ENCODE results near the gene AIG1. TPM values are rescaled to one million over a fixed set of nuclear protein-coding genes. Genes with fewer than 3 reads are reported as not detected.

AIG1 gene
- total RNA-seq, 2 experiments from 2014 or later, result 16.1 to 20.0 TPM

DNA sequence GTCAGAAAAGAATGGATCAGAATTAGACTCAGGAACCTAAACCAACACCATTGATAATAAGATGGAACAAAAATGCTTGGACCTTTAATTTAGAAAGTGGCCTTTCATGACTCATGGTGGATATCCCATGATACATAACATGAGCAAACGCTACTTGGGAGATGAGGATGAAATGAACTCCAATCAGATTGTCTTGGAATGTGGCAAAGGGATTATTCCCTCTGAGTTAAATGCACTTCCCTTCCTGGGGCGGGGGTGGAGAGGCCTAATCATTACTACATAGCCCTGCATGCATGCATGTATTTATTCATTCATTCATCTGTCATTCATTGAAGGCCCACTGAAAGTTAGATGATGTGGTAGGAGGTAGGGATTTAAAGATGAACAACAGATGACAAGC is 174.0 kb downstream of the AIG1 start:
- H3K27ac Mint-ChIP-seq, result no peak overlapping the region
- TF ChIP-seq, protein P1, sequence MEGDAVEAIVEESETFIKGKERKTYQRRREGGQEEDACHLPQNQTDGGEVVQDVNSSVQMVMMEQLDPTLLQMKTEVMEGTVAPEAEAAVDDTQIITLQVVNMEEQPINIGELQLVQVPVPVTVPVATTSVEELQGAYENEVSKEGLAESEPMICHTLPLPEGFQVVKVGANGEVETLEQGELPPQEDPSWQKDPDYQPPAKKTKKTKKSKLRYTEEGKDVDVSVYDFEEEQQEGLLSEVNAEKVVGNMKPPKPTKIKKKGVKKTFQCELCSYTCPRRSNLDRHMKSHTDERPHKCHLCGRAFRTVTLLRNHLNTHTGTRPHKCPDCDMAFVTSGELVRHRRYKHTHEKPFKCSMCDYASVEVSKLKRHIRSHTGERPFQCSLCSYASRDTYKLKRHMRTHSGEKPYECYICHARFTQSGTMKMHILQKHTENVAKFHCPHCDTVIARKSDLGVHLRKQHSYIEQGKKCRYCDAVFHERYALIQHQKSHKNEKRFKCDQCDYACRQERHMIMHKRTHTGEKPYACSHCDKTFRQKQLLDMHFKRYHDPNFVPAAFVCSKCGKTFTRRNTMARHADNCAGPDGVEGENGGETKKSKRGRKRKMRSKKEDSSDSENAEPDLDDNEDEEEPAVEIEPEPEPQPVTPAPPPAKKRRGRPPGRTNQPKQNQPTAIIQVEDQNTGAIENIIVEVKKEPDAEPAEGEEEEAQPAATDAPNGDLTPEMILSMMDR (IDR thresholded peaks at IDR 0.05), result no peak
- intact Hi-C loops (cut with micrococcal nuclease), result no loop called here
- no peak overlapping the region for H3K4me3 Mint-ChIP-seq
- ChIA-PET POLR2A (no interaction called here), CTCF (no interaction called here)
- DNase-seq (no peak), ATAC-seq (no peak)
- no peaks in the 10 kb centered on the region for H3K27me3 Mint-ChIP-seq
- H3K4me1 Mint-ChIP-seq (ENCODE audit: low read depth), result no peaks in the 10 kb centered on the region
- H3K9me3 Mint-ChIP-seq, result no peaks in the 10 kb centered on the region
- H3K36me3 Mint-ChIP-seq (ENCODE audit: low read depth), result no peaks in the 10 kb centered on the region

GRCh38 chr6:143236151-143236798 is 175.6 kb downstream of the AIG1 start:
- Mint-ChIP-seq H3K27ac (no peak overlapping the region), H3K4me3 (no peak overlapping the region), H3K4me1 (ENCODE audit: low read depth) (no peaks in the 10 kb centered on the region), H3K9me3 (no peaks in the 10 kb centered on the region), H3K27me3 (no peaks in the 10 kb centered on the region), H3K36me3 (ENCODE audit: low read depth) (no peaks in the 10 kb centered on the region)
- ChIA-PET POLR2A (no interaction called here), CTCF (no interaction called here)
- TF ChIP-seq, protein P1 (IDR thresholded peaks at IDR 0.05), result no peak
- intact Hi-C loops (cut with micrococcal nuclease), result no loop called here
- DNase-seq (no peak), ATAC-seq (no peak)

- H3K4me3 Mint-ChIP-seq, result no peak overlapping the region
- ChIA-PET CTCF (interaction anchor here (1.2 kb wide), 1 partner anchor 13 kb away, joined by 5 read pairs; no protein-coding TSS in a partner anchor), POLR2A (no interaction called here)
These were observed 177.6 kb downstream of the AIG1 start for GRCh38 chr6:143238306-143238705.

GRCh38 chr6:143241111-143241510 is 180.4 kb downstream of the AIG1 start:
- H3K27ac Mint-ChIP-seq, result no peak overlapping the region
- intact Hi-C loops (cut with micrococcal nuclease), result no loop called here
- ChIA-PET CTCF (no interaction called here), POLR2A (no interaction called here)
- ATAC-seq, result no peak
- H3K36me3 Mint-ChIP-seq (ENCODE audit: low read depth), result no peaks in the 10 kb centered on the region
- H3K4me1 Mint-ChIP-seq (ENCODE audit: low read depth), result no peaks in the 10 kb centered on the region
- no peaks in the 10 kb centered on the region for H3K9me3 Mint-ChIP-seq
- no peak for DNase-seq
- H3K4me3 Mint-ChIP-seq, result no peak overlapping the region
- TF ChIP-seq, protein P1 (IDR thresholded peaks at IDR 0.05), result no peak
- H3K27me3 Mint-ChIP-seq, result no peaks in the 10 kb centered on the region

More at GRCh38 chr6:143238306-143238705, 177.6 kb downstream of the AIG1 start:
- H3K36me3 Mint-ChIP-seq (ENCODE audit: low read depth), result no peaks in the 10 kb centered on the region
- no peak overlapping the region for H3K27ac Mint-ChIP-seq
- no peaks in the 10 kb centered on the region for H3K4me1 Mint-ChIP-seq (ENCODE audit: low read depth)
- DNase-seq (no peak), ATAC-seq (no peak)
- H3K27me3 Mint-ChIP-seq, result no peaks in the 10 kb centered on the region
- TF ChIP-seq, protein P1 (IDR thresholded peaks at IDR 0.05), result no peak
- intact Hi-C loops (cut with micrococcal nuclease), result no loop called here
- no peaks in the 10 kb centered on the region for H3K9me3 Mint-ChIP-seq

DNA sequence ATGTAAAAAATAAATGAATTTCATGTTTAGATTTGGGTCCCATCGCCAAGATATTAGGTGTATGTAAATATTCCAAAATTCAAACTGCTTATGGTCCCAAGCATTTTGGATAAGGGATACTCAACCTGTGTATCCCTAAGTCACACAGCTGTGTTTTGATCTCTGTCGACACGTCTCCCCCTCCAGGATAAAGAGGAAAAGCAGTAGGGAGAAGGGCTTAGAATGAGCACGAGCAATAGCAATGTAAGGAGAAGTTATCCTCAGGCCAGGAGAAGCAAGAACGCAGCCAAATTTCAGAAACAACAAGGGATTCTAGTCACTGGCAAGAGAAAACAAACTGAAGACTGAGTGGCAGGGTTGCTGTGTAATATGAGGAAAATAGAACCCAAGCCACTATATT is 181.2 kb downstream of the AIG1 start:
- POLR2A ChIA-PET, result no interaction called here
- TF ChIP-seq, protein P1 (IDR thresholded peaks at IDR 0.05), result no peak
- CTCF ChIA-PET, result interaction anchor here (1.2 kb wide), 1 partner anchor 185 kb away, joined by 3 read pairs; no protein-coding TSS in a partner anchor
- DNase-seq (no peak), ATAC-seq (no peak)
- intact Hi-C loops (cut with micrococcal nuclease), result no loop called here
- no peaks in the 10 kb centered on the region for H3K27me3 Mint-ChIP-seq
- no peak overlapping the region for H3K4me3 Mint-ChIP-seq
- no peaks in the 10 kb centered on the region for H3K4me1 Mint-ChIP-seq (ENCODE audit: low read depth)
- peaks cover 3% of the 10 kb centered on the region for H3K9me3 Mint-ChIP-seq
- no peaks in the 10 kb centered on the region for H3K36me3 Mint-ChIP-seq (ENCODE audit: low read depth)
- H3K27ac Mint-ChIP-seq, result no peak overlapping the region

Measured in activated CD8-positive, alpha-beta T cell treated with anti-CD3 and anti-CD28 coated beads for 36 hours (primary cell).